HepG2 (cell line): ENCODE data around the gene TPP2. TPM values are rescaled to one million over a fixed set of nuclear protein-coding genes. Genes with fewer than 3 reads are reported as not detected.

ENCODE experiments used
- ATAC-seq: fragments of 200-7000 bp; cut with Tn5 transposase; 3 replicates; pipeline ENCODE4 v1.9.1; 2020; ENCODE audit warnings: mild to moderate bottlenecking, moderate library complexity
- BruUV-seq: library from RNA; stranded (reverse); fragments of 400-500 nt; replicated peaks from 2 replicates; lab custom pipeline; 2021; lab: Mats Ljungman, UMichigan
- CTCF ChIA-PET: fragments of 300-600 bp; formaldehyde crosslinking; extraction: SDS; loops from one replicate; lab custom pipeline; 2021; ENCODE audit warnings: low total read pairs, inconsistent platforms, low intra/inter-chr PET ratio; lab: Yijun Ruan, JAX
- POLR2A ChIA-PET: fragments of 350-600 bp; sonication (Branson Sonifier 250); formaldehyde crosslinking; loops from one replicate; lab custom pipeline; 2020; ENCODE audit warnings: antibody characterized with exemption, inconsistent platforms; lab: Yijun Ruan, JAX
- DNase-seq: peaks from one replicate; pipeline ENCODE4 v3.0.0-alpha.2; 2015; ENCODE audit warnings: low spot score
- FAIRE-seq: peaks from 3 replicates; lab custom pipeline; 2011; peaks lifted over from hg19 to GRCh38; lab: Jason Lieb, UNC
- H2AFZ ChIP-seq: one replicate; pipeline ENCODE4 v1.6.1; 2011; ENCODE audit warnings: low read length, inconsistent platforms
- H3K27ac ChIP-seq: fragments of 300-600 bp; 3 replicates; pipeline ENCODE4 v1.8.0; 2011; ENCODE audit warnings: mixed run types, mild to moderate bottlenecking, mixed read lengths, low read length, inconsistent platforms; ENCODE audit not compliant: insufficient read depth; ENCODE audit errors: extremely low read length
- H3K27me3 ChIP-seq, 2 experiments: fragments of 200-600 bp in 1 of 2; 2 replicates in 1 of 2; 3 replicates in 1 of 2; pipeline versions ENCODE4 v1.6.0 to v1.8.0; 2011; ENCODE audit warnings: low read length in 2 of 2, mild to moderate bottlenecking in 2 of 2, moderate library complexity in 2 of 2, inconsistent platforms in 1 of 2; ENCODE audit not compliant: insufficient read depth in 2 of 2, control insufficient read depth in 1 of 2
- H3K36me3 ChIP-seq, 2 experiments: fragments of 200-600 bp in 1 of 2; replicated peaks in 1 of 2; 2 replicates in 1 of 2; 3 replicates in 1 of 2; pipeline versions ENCODE4 v1.5.1 to v1.8.0; 2011; ENCODE audit warnings: low read length in 2 of 2, inconsistent platforms in 1 of 2; ENCODE audit not compliant: insufficient read depth in 2 of 2, control insufficient read depth in 1 of 2
- H3K4me1 ChIP-seq: 2 replicates; pipeline ENCODE4 v1.5.1; 2012; ENCODE audit warnings: low read length, inconsistent platforms; ENCODE audit not compliant: insufficient read depth
- H3K4me2 ChIP-seq: 2 replicates; pipeline ENCODE4 v1.6.0; 2011; ENCODE audit warnings: low read depth, low read length, inconsistent platforms
- H3K4me3 ChIP-seq, 3 experiments: fragments of 200-600 bp in 1 of 3; sonication (generic), shearing (Covaris generic) in 1 of 3; replicated peaks in 1 of 3; 2 replicates each; pipeline ENCODE4 v1.5.1; 2011 to 2016; ENCODE audit warnings: low read length in 3 of 3, inconsistent platforms in 2 of 3, low read depth in 2 of 3, mild to moderate bottlenecking in 2 of 3, control low read depth in 1 of 3, mixed read lengths in 1 of 3; ENCODE audit not compliant: insufficient read depth in 1 of 3
- H3K79me2 ChIP-seq: one replicate; pipeline ENCODE4 v1.6.1; 2011; ENCODE audit warnings: low read length, inconsistent platforms; ENCODE audit not compliant: insufficient read depth
- H3K9ac ChIP-seq: 2 replicates; pipeline ENCODE4 v1.6.0; 2011; ENCODE audit warnings: mild to moderate bottlenecking, low read depth, low read length, inconsistent platforms; ENCODE audit not compliant: insufficient read depth
- H3K9me3 ChIP-seq: 2 replicates; pipeline ENCODE4 v1.5.1; 2012; ENCODE audit warnings: mild to moderate bottlenecking, low read length
- H4K20me1 ChIP-seq: 2 replicates; pipeline ENCODE4 v1.6.0; 2011; ENCODE audit warnings: inconsistent platforms, mild to moderate bottlenecking, low read length, moderate library complexity; ENCODE audit not compliant: insufficient read depth
- HNF1B ChIP-seq: sonication (generic); formaldehyde crosslinking; IDR thresholded peaks from 2 replicates; pipeline ENCODE4 v1.5.1; 2020; ENCODE audit warnings: mild to moderate bottlenecking, moderate library complexity, missing genetic modification reagents
- RBM39 ChIP-seq: fragments of 200-400 bp; formaldehyde crosslinking; IDR thresholded peaks from one replicate; pipeline ENCODE4 v1.6.1; 2018; ENCODE audit warnings: antibody characterized with exemption, mild to moderate bottlenecking, low read depth, low read length; ENCODE audit not compliant: poor library complexity, severe bottlenecking
- ZBTB7B ChIP-seq: sonication (generic); formaldehyde crosslinking; IDR thresholded peaks from 2 replicates; pipeline ENCODE4 v1.4.0; 2020; ENCODE audit warnings: missing genetic modification reagents
- ZMYM3 ChIP-seq: sonication (generic); formaldehyde crosslinking; IDR thresholded peaks from 2 replicates; pipeline ENCODE4 v1.5.1; 2020; ENCODE audit warnings: mild to moderate bottlenecking, missing genetic modification reagents
- WGBS: methylation state at CpG from one replicate; pipeline ENCODE4 v1.1.6; 2017; ENCODE audit warnings: low lambda C conversion rate; 5-methylcytosine and 5-hydroxymethylcytosine counted together
- in situ Hi-C: cut with HindIII; loops from 2 replicates; pipeline ENCODE4 v1.10.0; 2017; ENCODE audit warnings: low pct_unique_long_range_greater_than_20kb; ENCODE audit not compliant: extremely low pct_ligation_motif_present
- intact Hi-C: fragments of 100-400 bp; cut with micrococcal nuclease; formaldehyde crosslinking; loops from one replicate; pipeline ENCODE4 v1.10.0; 2022; ENCODE audit not compliant: unreplicated experiment
- polyA plus RNA-seq, 8 experiments: library from polyadenylated mRNA; depleted of rRNA in 3 of 8; stranded (reverse) in 7 of 8; unstranded in 1 of 8; fragments of >200 nt; fragmentation: Illumina TruSeq in 4 of 8; extraction: Trizol in 4 of 8; gene quantifications; 2 replicates each; pipeline versions ENCODE4 v1.2.1 to v1.2.3, GENCODE V29; 2011 to 2016; ENCODE audit warnings: low read depth in 4 of 8, missing spikeins in 1 of 8, mixed read lengths in 1 of 8; ENCODE audit not compliant: insufficient read depth in 1 of 8
- total RNA-seq, 5 experiments: library from RNA; depleted of rRNA; stranded (reverse); fragments of >200 nt; fragmentation: Illumina TruSeq; extraction: Trizol; gene quantifications; 2 replicates each; pipeline ENCODE4 v1.2.3, GENCODE V29; 2016; ENCODE audit warnings: low read depth in 1 of 5
- TF ChIP-seq, protein P1 (sequence below): sonication (generic); formaldehyde crosslinking; IDR thresholded peaks from 2 replicates; pipeline ENCODE4 v1.4.0; 2020; ENCODE audit warnings: missing genetic modification reagents, borderline replicate concordance

Gene TPP2
- total and polyA plus RNA-seq, 2 of the 13 experiments (the other 11 are each of a cell fraction or from before 2014, with no cell fraction given), result 16.4 to 52.1 TPM

DNA sequence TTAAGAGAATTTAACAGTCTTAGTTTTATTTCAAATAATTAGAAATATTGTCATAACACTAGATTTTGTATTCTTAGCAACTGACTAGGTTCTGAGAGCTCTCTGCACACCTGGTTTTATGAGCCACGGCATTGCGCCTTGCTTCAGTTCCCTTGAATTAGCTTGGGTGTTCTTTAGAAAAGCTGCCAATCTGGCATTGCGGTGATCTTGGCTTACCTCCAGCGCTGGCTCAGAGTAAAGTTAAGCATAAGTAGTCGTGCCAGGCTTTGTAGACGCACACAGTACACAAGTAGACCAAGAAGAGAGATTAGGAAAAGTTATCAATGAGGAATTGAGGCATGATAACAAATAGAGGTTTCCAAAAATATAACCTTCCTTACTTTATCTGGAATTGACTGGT is 45.7 kb downstream of the TPP2 start:
- WGBS, result 98% methylated on average over 6 of the region's 6 CpGs
- POLR2A ChIA-PET, result no interaction called here
- H4K20me1 ChIP-seq, result no peaks in the 10 kb centered on the region
- peaks cover 16 to 53% of the 10 kb centered on the region in 2 experiments for H3K36me3 ChIP-seq
- FAIRE-seq (no peak), ATAC-seq (no peak), DNase-seq (no peak)
- no peak overlapping the region for H3K4me3 ChIP-seq
- intact Hi-C loops (no loop called here), in situ Hi-C loops (no loop called here)
- CTCF ChIA-PET, result no interaction called here
- no TSS peak for BruUV-seq
- H2AFZ ChIP-seq, result no peak overlapping the region
- H3K27ac ChIP-seq, result no peak overlapping the region
- H3K4me2 ChIP-seq, result no peak overlapping the region
- no peaks in the 10 kb centered on the region for H3K4me1 ChIP-seq
- H3K9me3 ChIP-seq, result no peaks in the 10 kb centered on the region
- no peak overlapping the region for H3K9ac ChIP-seq
- TF ChIP-seq RBM39 (no peak), ZMYM3 (CRISPR knock-in tag) (no peak), ZBTB7B (CRISPR knock-in tag) (no peak), HNF1B (CRISPR knock-in tag) (no peak)
- TF ChIP-seq, protein P1, sequence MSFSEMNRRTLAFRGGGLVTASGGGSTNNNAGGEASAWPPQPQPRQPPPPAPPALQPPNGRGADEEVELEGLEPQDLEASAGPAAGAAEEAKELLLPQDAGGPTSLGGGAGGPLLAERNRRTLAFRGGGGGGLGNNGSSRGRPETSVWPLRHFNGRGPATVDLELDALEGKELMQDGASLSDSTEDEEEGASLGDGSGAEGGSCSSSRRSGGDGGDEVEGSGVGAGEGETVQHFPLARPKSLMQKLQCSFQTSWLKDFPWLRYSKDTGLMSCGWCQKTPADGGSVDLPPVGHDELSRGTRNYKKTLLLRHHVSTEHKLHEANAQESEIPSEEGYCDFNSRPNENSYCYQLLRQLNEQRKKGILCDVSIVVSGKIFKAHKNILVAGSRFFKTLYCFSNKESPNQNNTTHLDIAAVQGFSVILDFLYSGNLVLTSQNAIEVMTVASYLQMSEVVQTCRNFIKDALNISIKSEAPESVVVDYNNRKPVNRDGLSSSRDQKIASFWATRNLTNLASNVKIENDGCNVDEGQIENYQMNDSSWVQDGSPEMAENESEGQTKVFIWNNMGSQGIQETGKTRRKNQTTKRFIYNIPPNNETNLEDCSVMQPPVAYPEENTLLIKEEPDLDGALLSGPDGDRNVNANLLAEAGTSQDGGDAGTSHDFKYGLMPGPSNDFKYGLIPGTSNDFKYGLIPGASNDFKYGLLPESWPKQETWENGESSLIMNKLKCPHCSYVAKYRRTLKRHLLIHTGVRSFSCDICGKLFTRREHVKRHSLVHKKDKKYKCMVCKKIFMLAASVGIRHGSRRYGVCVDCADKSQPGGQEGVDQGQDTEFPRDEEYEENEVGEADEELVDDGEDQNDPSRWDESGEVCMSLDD (CRISPR knock-in tag), result no peak
- TF ChIP-seq, all 625 proteins: peak for 0
- Histone ChIP-seq H3K27me3 (no peaks in the 10 kb centered on the region), H3K79me2 (no peaks in the 10 kb centered on the region)
